Lung (tissue), 12 donors: ENCODE measurements around the gene UBB. TPM values are rescaled to one million over a fixed set of nuclear protein-coding genes. Genes with fewer than 3 reads are reported as not detected.

Experiments
- ATAC-seq: fragments of 200-7000 bp; cut with Tn5 transposase; one replicate; pipeline ENCODE4 v1.9.1; 2020; ENCODE audit warnings: moderate number of reproducible peaks; ENCODE audit not compliant: insufficient read depth, low FRiP score
- DNase-seq, 3 donors: peaks; one replicate each; pipeline ENCODE4 v3.0.0-alpha.2; 2013 to 2017
- H3K27ac ChIP-seq, 2 donors: one replicate each; pipeline ENCODE4 v1.5.1; 2013; ENCODE audit warnings: mild to moderate bottlenecking in 2 of 2, moderate library complexity in 2 of 2, control low read depth in 1 of 2, inconsistent platforms in 1 of 2, low read depth in 1 of 2, low read length in 1 of 2
- H3K27me3 ChIP-seq, 3 donors: one replicate each; pipeline ENCODE4 v1.5.1; 2013; ENCODE audit warnings: low read length in 2 of 3; ENCODE audit not compliant: control insufficient read depth in 3 of 3, insufficient read depth in 3 of 3
- H3K36me3 ChIP-seq, 4 donors: one replicate each; pipeline ENCODE4 v1.5.1; 2013; ENCODE audit warnings: low read length in 4 of 4, mild to moderate bottlenecking in 1 of 4, moderate library complexity in 1 of 4; ENCODE audit not compliant: control insufficient read depth in 4 of 4, insufficient read depth in 4 of 4
- H3K4me1 ChIP-seq, 5 donors: one replicate each; pipeline ENCODE4 v1.5.1; 2013; ENCODE audit warnings: low read length in 5 of 5, mild to moderate bottlenecking in 2 of 5, moderate library complexity in 1 of 5; ENCODE audit not compliant: control insufficient read depth in 5 of 5, insufficient read depth in 5 of 5
- H3K4me3 ChIP-seq: one replicate; pipeline ENCODE4 v1.5.1; 2013; ENCODE audit warnings: mild to moderate bottlenecking, control low read depth, moderate library complexity
- H3K9ac ChIP-seq, 2 donors: one replicate each; pipeline ENCODE4 v1.5.1; 2013; ENCODE audit warnings: low read length in 2 of 2, control low read depth in 1 of 2; ENCODE audit not compliant: insufficient read depth in 1 of 2
- H3K9me3 ChIP-seq, 4 donors: one replicate each; pipeline ENCODE4 v1.5.1; 2013; ENCODE audit warnings: low read length in 3 of 4, mild to moderate bottlenecking in 1 of 4, moderate library complexity in 1 of 4; ENCODE audit not compliant: control insufficient read depth in 4 of 4, insufficient read depth in 3 of 4
- WGBS, 2 donors: extraction: QIAGEN DNeasy Blood & Tissue Kit; methylation state at CpG; one replicate each; pipeline ENCODE4 v1.1.7; 2013; 5-methylcytosine and 5-hydroxymethylcytosine counted together
- polyA plus RNA-seq, 2 donors: library from polyadenylated mRNA; stranded (reverse); fragments of 200-250 nt; gene quantifications; one replicate each; pipeline ENCODE4 v1.2.1, GENCODE V29; 2013
- total RNA-seq, 2 donors: library from RNA; depleted of rRNA in 1 of 2; stranded (reverse); fragments of >200 nt in 1 of 2; gene quantifications; one replicate each; pipeline ENCODE4 v1.2.1, GENCODE V29; 2014 to 2021
- TF ChIP-seq, protein P1 (sequence below): IDR thresholded peaks from 2 replicates; pipeline ENCODE4 v1.5.1; 2012; ENCODE audit warnings: mild to moderate bottlenecking; ENCODE audit errors: control extremely low read depth, extremely low read depth
- donor health status: control.
- donor health status: control.
- donor health status: Bipolar disorder and iron deficiency.
- donor health status: healthy.
- donor health status: DM: yes; HTN: yes; CAD: no.

UBB gene
- total and polyA plus RNA-seq, 4 donors: 602 to 1,870 (median 1,244) TPM

DNA sequence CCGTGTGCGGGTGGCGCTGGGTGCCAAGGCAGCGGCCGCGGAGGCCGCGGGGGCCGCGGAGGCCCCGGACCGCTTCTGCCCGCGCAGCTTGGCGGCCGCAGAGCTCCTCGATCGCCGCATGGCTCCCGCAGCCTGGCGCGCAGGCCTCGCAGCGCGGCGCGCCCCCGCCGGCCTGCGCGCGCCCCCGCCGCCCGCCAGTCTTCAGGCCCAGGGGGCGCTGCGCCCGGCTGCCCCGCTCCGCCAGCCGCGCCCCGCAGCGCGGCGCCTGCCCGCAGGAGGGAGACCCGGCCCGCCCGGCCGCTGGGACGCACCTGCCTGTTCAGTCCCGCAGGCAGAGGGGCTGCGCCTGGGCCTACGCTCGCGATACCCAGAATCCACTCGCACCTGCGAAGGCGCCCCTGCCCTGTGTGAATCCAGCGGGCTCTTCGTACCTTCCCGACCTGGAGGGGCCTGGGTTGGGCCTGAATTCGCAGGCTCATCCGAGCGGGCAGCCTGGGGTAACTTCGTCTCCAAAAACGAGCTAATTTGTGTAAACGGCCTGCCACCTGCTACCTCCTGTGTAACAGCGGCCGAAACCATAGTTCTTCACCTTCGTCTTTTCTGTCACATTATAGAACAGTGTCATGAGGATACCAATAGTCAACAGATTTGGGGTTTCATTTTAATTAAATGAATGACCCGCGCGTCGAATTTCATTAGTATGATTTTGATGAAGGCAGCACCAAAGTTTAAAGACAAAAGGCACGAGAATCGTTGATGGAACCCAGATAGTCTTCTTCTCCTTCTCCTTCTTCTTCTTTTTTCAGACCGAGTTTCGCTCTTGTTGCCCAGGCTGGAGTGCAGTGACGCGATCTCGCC, 27.3 kb upstream of the UBB start, which contains the start of gene CENPV:
Gene CENPV, minus strand, starts transcription at position 153 of the 858 bp plus-strand sequence. Its CDS starts 33 bp downstream, at position 120.
- ATAC-seq: peak; percentile 66
- H3K9me3 ChIP-seq: no peaks in the 10 kb centered on the region
- H3K4me3 ChIP-seq: peak within 1 kb of the TSS; percentile 28
- WGBS, 2 donors: 16 to 25% methylated on average over 52 to 83 of the region's 83 CpGs
- H3K27ac ChIP-seq: peak within 1 kb of the TSS in 1 of 2 donors; percentile 19
- TF ChIP-seq, protein P1, sequence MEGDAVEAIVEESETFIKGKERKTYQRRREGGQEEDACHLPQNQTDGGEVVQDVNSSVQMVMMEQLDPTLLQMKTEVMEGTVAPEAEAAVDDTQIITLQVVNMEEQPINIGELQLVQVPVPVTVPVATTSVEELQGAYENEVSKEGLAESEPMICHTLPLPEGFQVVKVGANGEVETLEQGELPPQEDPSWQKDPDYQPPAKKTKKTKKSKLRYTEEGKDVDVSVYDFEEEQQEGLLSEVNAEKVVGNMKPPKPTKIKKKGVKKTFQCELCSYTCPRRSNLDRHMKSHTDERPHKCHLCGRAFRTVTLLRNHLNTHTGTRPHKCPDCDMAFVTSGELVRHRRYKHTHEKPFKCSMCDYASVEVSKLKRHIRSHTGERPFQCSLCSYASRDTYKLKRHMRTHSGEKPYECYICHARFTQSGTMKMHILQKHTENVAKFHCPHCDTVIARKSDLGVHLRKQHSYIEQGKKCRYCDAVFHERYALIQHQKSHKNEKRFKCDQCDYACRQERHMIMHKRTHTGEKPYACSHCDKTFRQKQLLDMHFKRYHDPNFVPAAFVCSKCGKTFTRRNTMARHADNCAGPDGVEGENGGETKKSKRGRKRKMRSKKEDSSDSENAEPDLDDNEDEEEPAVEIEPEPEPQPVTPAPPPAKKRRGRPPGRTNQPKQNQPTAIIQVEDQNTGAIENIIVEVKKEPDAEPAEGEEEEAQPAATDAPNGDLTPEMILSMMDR: no peak
- peaks cover 0 to 3% (median 3%) of the 10 kb centered on the region in 4 donors for H3K36me3 ChIP-seq
- DNase-seq: peak; percentile 59 to 77 (median 65)
- H3K4me1 ChIP-seq: peaks cover 0 to 10% (median 4%) of the 10 kb centered on the region in 5 donors
- no peaks in the 10 kb centered on the region for H3K27me3 ChIP-seq
- H3K9ac ChIP-seq: peak within 1 kb of the TSS; percentile 37 to 85

DNA sequence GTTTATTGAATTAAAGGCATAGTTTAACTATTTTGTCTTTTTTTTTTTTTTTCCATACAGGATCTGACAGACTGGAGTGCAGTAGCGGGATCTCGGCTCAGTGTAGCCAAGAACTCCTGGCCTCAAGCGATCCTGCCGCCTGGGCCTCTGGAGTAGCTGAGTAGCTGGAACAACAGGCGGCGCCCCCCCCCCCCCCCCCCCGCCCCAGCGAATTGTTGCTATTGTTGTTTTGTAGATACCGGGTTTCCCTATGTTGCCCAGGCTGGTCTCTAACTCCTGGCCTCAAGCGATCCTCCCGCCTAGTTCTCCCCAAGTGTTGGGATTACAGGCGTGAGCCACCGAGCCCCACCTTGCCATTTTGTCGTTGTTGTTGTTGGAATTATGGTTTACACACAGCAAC, 26.3 kb upstream of the UBB start:
- Histone ChIP-seq H3K9ac (no peak overlapping the region), H3K4me3 (no peak overlapping the region), H3K36me3 (no peaks in the 10 kb centered on the region), H3K4me1 (peaks cover 0 to 10% (median 4%) of the 10 kb centered on the region in 5 donors), H3K9me3 (no peaks in the 10 kb centered on the region), H3K27ac (no peak overlapping the region), H3K27me3 (no peaks in the 10 kb centered on the region)
- 94 to 97% methylated on average over 13 to 14 of the region's 14 CpGs for WGBS, 2 donors
- no peak for ATAC-seq
- TF ChIP-seq, protein P1: no peak
- DNase-seq: no peak

DNA sequence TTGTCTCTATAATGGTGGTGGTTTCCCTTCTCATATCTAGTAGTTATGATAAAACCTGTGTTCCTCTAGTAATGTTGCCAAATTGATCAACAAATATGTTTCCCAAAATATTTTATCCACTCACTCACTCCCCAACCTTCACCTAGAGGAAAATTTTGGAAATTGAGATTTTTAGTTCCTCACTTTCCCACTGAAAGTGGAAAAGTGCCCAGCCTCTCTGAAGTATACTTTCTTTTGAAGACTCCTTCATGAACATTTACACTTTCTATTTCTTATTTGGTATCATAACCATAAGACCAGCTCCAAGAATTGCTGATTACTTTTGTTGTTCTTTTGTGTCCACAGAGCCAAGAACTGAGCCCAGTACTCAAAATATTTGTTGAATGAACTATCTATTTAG, 22.5 kb upstream of the UBB start:
- DNase-seq: no peak
- TF ChIP-seq, protein P1: no peak
- H3K9me3 ChIP-seq: no peaks in the 10 kb centered on the region
- no peak overlapping the region for H3K27ac ChIP-seq
- H3K36me3 ChIP-seq: no peaks in the 10 kb centered on the region
- H3K4me3 ChIP-seq: no peak overlapping the region
- no peaks in the 10 kb centered on the region for H3K27me3 ChIP-seq
- no peak overlapping the region for H3K9ac ChIP-seq
- no peaks in the 10 kb centered on the region for H3K4me1 ChIP-seq
- no peak for ATAC-seq
